HepG2 (cell line): Measurements from ENCODE around the gene NAT10. TPM values are rescaled to one million over a fixed set of nuclear protein-coding genes. Genes with fewer than 3 reads are reported as not detected.
A peak's percentile ranks its signal among the peaks of the same experiment; 100 is the strongest.

Experiments
- CREB3 ChIP-seq: sonication (generic); formaldehyde crosslinking; IDR thresholded peaks from 2 replicates; pipeline ENCODE4 v1.5.0; 2020; ENCODE audit warnings: missing genetic modification reagents
- DRAP1 ChIP-seq: IDR thresholded peaks from 2 replicates; pipeline ENCODE4 v1.6.1; 2016; ENCODE audit warnings: missing genetic modification reagents, missing compliant biosample characterization
- E2F1 ChIP-seq: sonication (generic); formaldehyde crosslinking; IDR thresholded peaks from 2 replicates; pipeline ENCODE4 v1.5.0; 2020; ENCODE audit warnings: missing genetic modification reagents
- KIAA2018 ChIP-seq: sonication (generic); formaldehyde crosslinking; IDR thresholded peaks from 2 replicates; pipeline ENCODE4 v1.5.0; 2020; ENCODE audit warnings: mild to moderate bottlenecking, missing genetic modification reagents, borderline replicate concordance
- LRRFIP1 ChIP-seq: sonication (generic); formaldehyde crosslinking; conservative IDR thresholded peaks from 2 replicates; pipeline ENCODE4 v1.4.0; 2020; ENCODE audit warnings: missing genetic modification reagents
- MAFK ChIP-seq, 2 experiments: IDR thresholded peaks in 1 of 2; conservative IDR thresholded peaks in 1 of 2; 2 replicates each; pipeline ENCODE4 v1.6.1; 2011; ENCODE audit warnings: improper control_type of control experiment in 2 of 2, low read length in 2 of 2
- PITX1 ChIP-seq: sonication (generic); formaldehyde crosslinking; IDR thresholded peaks from 2 replicates; pipeline ENCODE4 v1.5.1; 2020; ENCODE audit warnings: mild to moderate bottlenecking, missing genetic modification reagents
- RCOR2 ChIP-seq: IDR thresholded peaks from 2 replicates; pipeline ENCODE4 v1.6.1; 2016; ENCODE audit warnings: missing biosample characterization, missing genetic modification reagents
- SP140L ChIP-seq: sonication (generic); formaldehyde crosslinking; IDR thresholded peaks from 2 replicates; pipeline ENCODE4 v1.4.0; 2020; ENCODE audit warnings: missing genetic modification reagents, borderline replicate concordance
- ZNF138 ChIP-seq: sonication (generic); formaldehyde crosslinking; IDR thresholded peaks from 2 replicates; pipeline ENCODE4 v1.5.0; 2020; ENCODE audit warnings: mild to moderate bottlenecking, low read depth, missing genetic modification reagents
- ZNF225 ChIP-seq: sonication (generic); formaldehyde crosslinking; IDR thresholded peaks from 2 replicates; pipeline ENCODE4 v1.4.0; 2020; ENCODE audit warnings: mild to moderate bottlenecking, missing genetic modification reagents
- ZNF276 ChIP-seq: sonication (generic); formaldehyde crosslinking; IDR thresholded peaks from 2 replicates; pipeline ENCODE4 v1.4.0; 2020; ENCODE audit warnings: mild to moderate bottlenecking, low read depth, missing genetic modification reagents
- ZNF33A ChIP-seq: sonication (generic); formaldehyde crosslinking; IDR thresholded peaks from 2 replicates; pipeline ENCODE4 v1.5.1; 2020; ENCODE audit warnings: missing genetic modification reagents, mild to moderate bottlenecking, moderate library complexity, borderline replicate concordance
- polyA plus RNA-seq, 8 experiments: library from polyadenylated mRNA; depleted of rRNA in 3 of 8; stranded (reverse) in 7 of 8; unstranded in 1 of 8; fragments of >200 nt; fragmentation: Illumina TruSeq in 4 of 8; extraction: Trizol in 4 of 8; gene quantifications; 2 replicates each; pipeline versions ENCODE4 v1.2.1 to v1.2.3, GENCODE V29; 2011 to 2016; ENCODE audit warnings: low read depth in 4 of 8, missing spikeins in 1 of 8, mixed read lengths in 1 of 8; ENCODE audit not compliant: insufficient read depth in 1 of 8
- total RNA-seq, 5 experiments: library from RNA; depleted of rRNA; stranded (reverse); fragments of >200 nt; fragmentation: Illumina TruSeq; extraction: Trizol; gene quantifications; 2 replicates each; pipeline ENCODE4 v1.2.3, GENCODE V29; 2016; ENCODE audit warnings: low read depth in 1 of 5

Gene NAT10
- total and polyA plus RNA-seq, 2 of the 13 experiments (the other 11 are each of a cell fraction or from before 2014, with no cell fraction given) = 33.9 to 51.9 TPM

GRCh38 chr11:34174412-34175041, 69.1 kb downstream of the NAT10 start (continued):
- TF ChIP-seq CREB3 (CRISPR knock-in tag) (no peak), RCOR2 (CRISPR knock-in tag) (no peak), KIAA2018 (CRISPR knock-in tag) (no peak), PITX1 (CRISPR knock-in tag) (peak; percentile 57; the same call in 1 of the 2 replicates), SP140L (CRISPR knock-in tag) (no peak), DRAP1 (0 out of 2 replicates have a peak, but pooled peaks have one; percentile 49), ZNF276 (no peak), ZNF225 (no peak), ZNF33A (no peak), MAFK (conservative IDR thresholded peaks at IDR 0.05 in 1 of 2, IDR thresholded peaks at IDR 0.05 in 1 of 2; ENCODE audit: low read length in 2 of 2) (no peak), E2F1 (CRISPR knock-in tag) (no peak), LRRFIP1 (no peak), ZNF138 (CRISPR knock-in tag) (no peak)
